GM12864 (cell line): ENCODE results near the gene SRCAP.

ENCODE experiments used
- DNase-seq: peaks from one replicate; pipeline ENCODE4 v3.0.0-alpha.2; 2011; ENCODE audit warnings: low read depth
- H3K4me3 ChIP-seq: 2 replicates; pipeline ENCODE4 v1.5.1; 2011; ENCODE audit warnings: mild to moderate bottlenecking, low read depth, low read length, control low read depth
- TF ChIP-seq, protein P1 (sequence below): IDR thresholded peaks from 2 replicates; pipeline ENCODE4 v1.5.1; 2011; ENCODE audit warnings: low read depth, mild to moderate bottlenecking, moderate library complexity, low read length, control low read depth, inconsistent platforms; ENCODE audit errors: missing control alignments

The SRCAP gene

GRCh38 chr16:30736995-30737793 is 38.2 kb downstream of the SRCAP start:
- TF ChIP-seq, protein P1, sequence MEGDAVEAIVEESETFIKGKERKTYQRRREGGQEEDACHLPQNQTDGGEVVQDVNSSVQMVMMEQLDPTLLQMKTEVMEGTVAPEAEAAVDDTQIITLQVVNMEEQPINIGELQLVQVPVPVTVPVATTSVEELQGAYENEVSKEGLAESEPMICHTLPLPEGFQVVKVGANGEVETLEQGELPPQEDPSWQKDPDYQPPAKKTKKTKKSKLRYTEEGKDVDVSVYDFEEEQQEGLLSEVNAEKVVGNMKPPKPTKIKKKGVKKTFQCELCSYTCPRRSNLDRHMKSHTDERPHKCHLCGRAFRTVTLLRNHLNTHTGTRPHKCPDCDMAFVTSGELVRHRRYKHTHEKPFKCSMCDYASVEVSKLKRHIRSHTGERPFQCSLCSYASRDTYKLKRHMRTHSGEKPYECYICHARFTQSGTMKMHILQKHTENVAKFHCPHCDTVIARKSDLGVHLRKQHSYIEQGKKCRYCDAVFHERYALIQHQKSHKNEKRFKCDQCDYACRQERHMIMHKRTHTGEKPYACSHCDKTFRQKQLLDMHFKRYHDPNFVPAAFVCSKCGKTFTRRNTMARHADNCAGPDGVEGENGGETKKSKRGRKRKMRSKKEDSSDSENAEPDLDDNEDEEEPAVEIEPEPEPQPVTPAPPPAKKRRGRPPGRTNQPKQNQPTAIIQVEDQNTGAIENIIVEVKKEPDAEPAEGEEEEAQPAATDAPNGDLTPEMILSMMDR: no peak
- H3K4me3 ChIP-seq: no peak overlapping the region
- DNase-seq: no peak

DNA sequence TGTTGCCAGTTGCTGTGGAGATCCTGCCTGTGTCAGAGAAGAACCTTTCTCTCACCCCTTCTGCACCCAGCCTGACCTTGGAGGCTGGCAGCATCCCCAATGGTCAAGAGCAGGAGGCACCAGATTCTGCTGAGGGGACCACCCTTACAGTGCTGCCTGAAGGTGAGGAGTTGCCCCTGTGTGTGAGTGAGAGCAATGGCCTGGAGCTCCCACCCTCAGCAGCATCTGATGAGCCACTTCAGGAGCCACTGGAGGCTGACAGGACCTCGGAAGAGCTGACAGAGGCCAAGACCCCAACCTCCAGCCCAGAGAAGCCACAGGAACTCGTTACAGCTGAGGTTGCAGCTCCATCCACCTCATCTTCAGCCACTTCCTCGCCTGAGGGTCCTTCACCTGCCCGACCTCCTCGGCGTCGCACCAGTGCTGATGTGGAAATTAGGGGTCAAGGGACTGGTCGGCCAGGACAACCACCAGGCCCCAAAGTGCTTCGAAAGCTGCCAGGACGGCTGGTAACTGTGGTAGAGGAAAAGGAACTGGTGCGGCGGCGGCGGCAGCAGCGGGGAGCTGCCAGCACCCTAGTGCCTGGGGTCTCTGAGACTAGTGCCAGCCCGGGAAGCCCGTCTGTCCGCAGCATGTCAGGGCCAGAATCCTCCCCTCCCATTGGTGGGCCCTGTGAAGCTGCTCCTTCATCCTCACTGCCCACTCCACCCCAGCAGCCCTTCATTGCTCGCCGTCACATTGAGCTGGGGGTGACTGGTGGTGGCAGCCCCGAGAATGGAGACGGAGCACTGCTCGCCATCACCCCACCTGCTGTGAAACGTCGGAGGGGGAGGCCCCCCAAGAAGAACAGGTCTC is 39.0 kb downstream of the SRCAP start:
- TF ChIP-seq, protein P1: no peak
- H3K4me3 ChIP-seq: no peak overlapping the region
- DNase-seq: no peak

GRCh38 chr16:30738984-30739951 is 40.3 kb downstream of the SRCAP start:
- no peak overlapping the region for H3K4me3 ChIP-seq
- TF ChIP-seq, protein P1: no peak
- no peak for DNase-seq

- TF ChIP-seq, protein P1: no peak
- no peak for DNase-seq
Measured at GRCh38 chr16:30740364-30741251, 41.6 kb downstream of the SRCAP start.

DNA sequence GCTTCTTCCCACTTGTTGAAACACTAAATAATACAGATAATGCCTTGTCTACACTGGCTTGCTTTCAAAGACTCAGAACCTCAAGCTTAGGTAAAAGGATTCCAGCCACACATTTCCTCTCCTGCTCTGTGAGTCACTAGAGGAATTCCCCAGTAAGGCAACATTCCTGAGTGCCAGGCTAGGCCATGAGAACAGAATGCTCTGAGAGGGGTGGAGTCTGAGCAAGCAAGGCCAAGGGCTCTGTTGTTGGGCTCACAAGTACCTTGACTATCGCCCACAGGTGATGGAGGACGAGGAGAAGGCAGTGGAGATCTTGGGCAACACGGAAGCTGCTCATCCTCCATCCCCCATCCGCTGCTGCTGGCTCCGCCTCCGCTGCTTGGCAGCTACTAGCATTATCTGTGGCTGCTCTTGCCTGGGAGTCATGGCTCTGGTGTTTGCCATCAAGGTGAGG is 42.5 kb downstream of the SRCAP start:
- TF ChIP-seq, protein P1: no peak
- DNase-seq: no peak

More at GRCh38 chr16:30740364-30741251, 41.6 kb downstream of the SRCAP start:
- H3K4me3 ChIP-seq: no peak overlapping the region

More for the DNA sequence above, 42.5 kb downstream of the SRCAP start:
- no peak overlapping the region for H3K4me3 ChIP-seq
